Frontal cortex (tissue), 4 donors: ENCODE results near the gene PRDM8. TPM values are rescaled to one million over a fixed set of nuclear protein-coding genes. Genes with fewer than 3 reads are reported as not detected.
"Not testable (repeated sequence)": the region's sequence is repeated elsewhere in the genome, so short reads cannot be mapped to it uniquely, and the experiment has no call there.

ENCODE experiments used
- DNase-seq, 2 donors: peaks; one replicate each; pipeline ENCODE4 v3.0.0; 2012; ENCODE audit warnings: low spot score in 2 of 2
- FAIRE-seq: peaks from 2 replicates; lab custom pipeline; 2012; peaks lifted over from hg19 to GRCh38; lab: Jason Lieb, UNC
- total RNA-seq: library from RNA; depleted of rRNA; stranded (reverse); fragments of >200 nt; gene quantifications from one replicate; pipeline ENCODE4 v1.2.3, GENCODE V29; 2014
- donor health status: control.
- donor health status: control.
- donor health status: control.

The PRDM8 gene
- 26.9 TPM for total RNA-seq

DNA sequence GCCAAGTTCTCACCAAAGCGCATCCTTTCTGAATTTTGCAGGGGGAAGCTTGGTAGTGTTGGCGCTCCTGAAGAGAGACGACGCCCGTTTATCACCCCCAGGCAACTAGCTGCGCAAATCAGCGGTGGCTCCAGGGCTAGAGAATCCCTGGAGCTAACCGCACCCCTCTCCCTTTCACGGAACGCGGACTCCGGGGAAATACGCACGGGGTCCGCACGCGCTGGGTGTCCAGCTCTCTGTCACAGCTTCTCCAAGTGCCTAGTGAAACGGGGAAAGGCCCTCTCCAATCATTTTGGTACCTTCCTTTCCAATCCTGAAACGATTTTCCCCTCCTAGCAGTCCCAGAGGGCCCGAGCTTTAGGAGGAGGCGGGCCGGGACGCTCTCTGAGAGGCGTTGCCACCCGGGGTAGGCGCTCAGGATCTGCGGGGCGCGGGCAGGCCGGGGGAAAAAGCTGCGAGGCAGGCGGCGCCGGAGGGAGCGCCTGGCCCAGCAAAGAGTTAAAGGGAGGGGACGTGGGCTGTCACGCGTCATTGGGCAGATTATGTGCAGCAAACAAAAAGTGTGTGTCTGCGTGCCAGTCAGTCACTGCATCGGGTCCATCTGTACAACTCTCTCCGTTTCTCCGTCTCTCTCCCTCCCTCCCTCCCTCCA is at the start of gene PRDM8:
TSS of gene PRDM8 (plus strand) at position 582 of the 652 bp plus-strand sequence. CDS start 2,578 bp downstream, outside the sequence.
- FAIRE-seq (no peak), DNase-seq (peak; percentile 57 to 80)

DNA sequence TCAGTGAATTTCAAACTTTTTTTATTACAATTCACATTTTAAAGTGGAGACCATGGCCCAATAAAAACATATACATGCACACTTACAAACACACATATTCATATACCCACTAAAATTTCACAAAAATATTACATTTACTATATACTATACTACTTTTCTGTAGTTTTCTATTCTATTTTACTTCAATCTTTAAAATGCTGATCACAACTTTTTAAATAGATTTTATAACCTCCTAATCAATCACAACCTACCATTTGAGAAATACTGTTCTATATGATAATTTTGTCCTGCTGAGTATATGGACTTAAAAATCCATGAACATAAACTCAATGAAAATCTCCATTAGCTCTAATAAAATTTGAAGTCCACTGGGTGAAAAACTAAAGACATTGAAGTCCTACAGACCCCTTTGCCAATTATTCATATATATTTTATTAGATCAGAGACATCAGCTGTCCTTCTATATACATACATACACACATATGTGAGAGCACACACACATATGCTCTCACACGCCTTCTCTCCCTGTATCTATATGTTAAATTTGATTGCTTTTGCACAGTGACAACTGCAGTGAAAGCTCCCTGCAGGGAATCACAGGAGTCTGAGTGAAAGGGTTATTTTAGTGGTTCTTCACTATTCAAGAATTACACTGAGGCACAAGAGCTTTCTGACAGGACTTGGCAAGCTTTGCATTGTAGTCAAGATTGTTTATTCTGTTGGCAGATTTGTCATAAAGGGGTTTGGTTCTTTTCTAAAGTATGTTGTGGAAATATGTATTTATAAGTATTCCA is 46.7 kb upstream of the PRDM8 start:
- DNase-seq, result no peak

DNA sequence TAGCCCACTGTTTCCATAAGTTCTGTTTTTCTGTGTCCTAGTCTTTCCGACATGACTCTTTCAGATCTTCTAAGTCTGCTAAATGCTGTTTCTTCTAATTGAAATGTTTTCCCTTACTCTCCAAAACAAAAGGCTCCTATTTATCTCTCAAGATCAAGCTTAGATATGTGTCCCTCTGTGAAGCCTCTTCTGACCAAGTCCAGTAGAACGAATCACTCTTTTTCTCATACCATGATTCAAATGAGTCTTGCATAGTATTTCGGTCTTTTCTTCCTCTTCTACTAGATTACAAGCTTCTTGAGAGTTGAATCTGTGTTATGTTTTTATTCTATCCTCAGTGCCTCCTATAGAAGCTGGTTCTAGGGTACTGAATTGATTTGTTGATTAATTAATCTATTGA is 45.3 kb upstream of the PRDM8 start:
- no peak for FAIRE-seq
- DNase-seq, result no peak

More for the DNA sequence above, 46.7 kb upstream of the PRDM8 start:
- FAIRE-seq, result no peak

DNA sequence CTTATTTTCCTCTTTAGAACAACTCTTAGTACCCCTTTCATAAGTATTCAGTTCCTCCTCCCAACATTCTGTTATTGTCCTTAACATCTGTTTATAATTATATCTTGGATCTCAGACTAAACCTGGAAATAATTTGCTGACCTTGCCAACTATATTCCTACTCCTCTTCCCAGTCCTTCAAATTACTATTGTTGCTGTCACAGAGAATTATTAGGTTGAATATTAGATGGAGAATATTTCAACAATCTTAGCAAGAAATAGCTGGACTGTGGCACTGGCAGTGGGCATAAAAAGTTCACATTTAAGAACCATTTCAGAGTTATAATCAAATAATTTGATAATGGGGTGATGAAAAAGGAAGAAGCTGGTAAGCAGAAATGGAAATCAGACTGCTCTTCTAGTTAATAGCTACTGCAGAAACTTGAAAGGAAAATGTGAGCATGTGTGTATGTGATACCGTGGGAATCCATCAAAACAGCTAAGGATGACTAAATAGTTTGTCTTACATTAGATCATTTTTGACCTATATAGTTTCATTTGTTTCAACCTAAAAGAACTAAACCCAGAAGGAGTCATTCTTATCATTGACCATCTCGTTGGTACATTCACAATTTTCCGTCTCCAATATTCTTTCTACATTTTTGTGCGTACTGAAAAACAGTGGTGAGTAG is 43.3 kb upstream of the PRDM8 start:
- DNase-seq (no peak), FAIRE-seq (no peak)

DNA sequence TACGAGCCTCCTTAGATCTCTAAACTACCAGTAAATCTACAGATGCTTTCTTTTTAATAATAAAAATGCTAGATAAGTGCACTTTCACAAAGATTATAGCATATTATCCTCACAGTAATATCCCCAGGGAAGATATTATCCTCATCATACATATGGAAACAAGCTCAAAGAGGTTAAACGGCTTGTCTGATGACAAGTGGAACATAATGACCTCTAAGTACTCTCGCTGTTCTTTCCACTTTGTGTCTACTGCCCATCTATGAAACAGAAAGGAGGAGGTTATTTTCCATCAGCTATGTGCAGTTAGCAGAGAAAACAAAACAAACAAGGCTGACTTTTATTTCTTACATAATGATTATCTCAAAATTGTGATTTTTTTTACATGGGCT is 42.8 kb upstream of the PRDM8 start:
- DNase-seq (no peak), FAIRE-seq (no peak)

DNA sequence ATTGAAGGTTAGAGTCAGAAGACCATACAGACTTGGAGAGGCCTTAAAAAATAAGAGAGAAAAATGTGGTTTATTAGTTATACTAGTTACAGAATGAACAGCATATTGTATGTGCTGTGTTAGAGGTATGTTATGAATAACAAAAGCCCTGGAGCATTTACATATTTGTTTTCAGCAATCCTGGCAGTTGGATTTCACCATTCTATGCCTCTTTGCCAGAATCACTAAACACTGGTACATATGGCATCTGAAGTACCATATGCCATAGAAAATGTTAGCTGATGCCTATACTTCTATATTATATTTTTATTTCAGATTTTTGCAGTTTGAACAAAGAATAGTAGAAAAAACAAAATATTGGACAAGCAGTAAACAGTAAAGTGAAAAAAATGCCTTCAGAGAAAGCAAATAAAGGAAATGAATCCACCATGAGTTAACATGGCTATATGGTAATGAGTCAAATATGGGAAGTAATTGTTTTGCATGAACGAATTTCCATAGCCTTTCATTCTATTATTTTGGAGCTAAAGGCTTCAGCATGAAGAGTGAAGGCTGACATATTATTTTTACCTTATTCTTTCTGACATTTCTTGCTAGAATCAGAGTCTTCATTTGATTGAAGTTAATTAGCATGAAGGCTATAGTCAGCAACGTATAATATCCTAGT is 41.9 kb upstream of the PRDM8 start:
- FAIRE-seq (no peak), DNase-seq (no peak)

DNA sequence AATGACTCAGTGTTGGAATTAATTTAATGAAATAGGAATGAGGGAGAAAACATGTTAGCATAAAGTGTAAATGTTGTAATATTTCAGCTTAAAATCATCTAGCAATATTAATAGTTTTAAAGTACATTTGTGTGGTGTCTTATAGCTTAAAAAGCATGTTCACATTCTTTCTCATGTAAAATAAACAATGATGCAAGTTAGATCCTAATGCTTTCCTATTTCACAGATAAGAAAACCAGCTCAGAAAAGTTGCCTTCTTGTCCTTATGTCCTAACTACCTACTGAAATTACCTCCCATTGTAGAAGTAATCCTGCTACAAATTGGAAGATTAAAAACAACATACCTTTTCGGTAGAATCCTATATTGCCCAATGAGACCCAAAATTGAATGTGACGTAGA is 40.9 kb upstream of the PRDM8 start:
- FAIRE-seq (no peak), DNase-seq (no peak)

DNA sequence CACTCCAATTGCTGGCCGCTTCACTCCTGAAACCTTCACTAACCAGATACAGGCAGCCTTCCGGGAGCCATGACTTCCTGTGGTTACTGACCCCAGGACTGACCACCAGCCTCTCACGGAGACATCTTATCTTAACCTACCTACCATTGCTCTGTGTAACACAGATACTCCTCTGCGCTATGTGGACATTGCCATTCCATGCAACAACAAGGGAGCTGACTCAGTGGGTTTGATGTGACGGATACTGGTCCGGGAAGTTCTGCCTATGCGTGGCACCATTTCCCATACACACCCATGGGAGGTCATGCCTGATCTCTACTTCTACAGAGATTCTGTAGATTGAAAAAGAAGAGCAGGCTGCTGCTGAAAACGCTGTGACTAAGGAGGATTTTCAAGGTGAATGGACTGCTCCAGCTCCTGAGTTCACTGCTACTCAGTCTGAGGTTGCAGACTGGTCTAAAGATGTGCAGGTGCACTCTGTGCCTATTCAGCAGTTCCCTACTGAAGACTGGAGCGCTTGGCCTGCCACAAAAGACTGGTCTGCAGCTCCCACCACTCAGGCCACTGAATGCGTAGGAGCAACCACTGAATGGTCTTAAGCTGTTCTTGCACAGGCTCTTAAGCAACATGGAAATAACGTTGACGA is 35.8 kb upstream of the PRDM8 start:
- DNase-seq, result no peak
- FAIRE-seq, result no peak

DNA sequence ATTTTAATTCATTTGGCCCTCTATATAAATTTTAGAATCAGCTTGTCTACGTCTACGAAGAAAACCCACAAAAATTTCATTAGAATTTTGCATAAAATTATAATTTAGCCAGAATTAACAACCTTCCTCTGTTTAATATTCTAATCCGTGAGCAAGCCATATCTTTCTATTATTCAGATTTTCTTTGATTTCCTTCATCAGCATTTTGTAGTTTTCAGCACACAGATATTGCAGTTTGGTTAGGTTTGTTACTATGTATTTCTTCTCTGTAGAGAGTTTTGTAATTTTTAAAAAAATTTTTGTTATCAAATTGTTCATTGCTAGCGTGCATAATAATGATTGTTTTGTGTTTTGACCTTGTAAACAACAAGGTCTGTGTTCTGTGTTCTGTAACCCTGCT is 34.9 kb upstream of the PRDM8 start:
- no peak for DNase-seq
- FAIRE-seq, result no peak

DNA sequence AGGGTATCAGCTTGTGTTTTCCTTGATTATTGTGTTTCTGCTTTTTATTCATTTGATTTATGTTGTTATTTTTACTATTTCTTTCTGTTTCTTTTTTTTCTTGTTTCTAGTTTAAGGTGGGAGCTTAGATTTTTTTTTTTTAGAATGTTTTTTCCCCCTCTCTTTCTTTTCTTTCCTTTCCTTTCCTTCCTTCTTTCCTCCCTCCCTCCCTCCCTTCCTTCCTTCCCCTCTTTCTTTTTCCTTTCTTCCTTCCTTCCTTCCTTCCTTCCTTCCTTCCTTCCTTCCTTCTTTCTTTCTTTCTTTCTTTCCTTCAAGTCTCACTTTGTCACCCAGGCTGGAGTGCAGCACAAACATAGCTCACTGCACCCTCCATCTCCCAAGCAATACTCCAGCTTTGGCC is 31.4 kb upstream of the PRDM8 start:
- DNase-seq (no peak), FAIRE-seq (no peak)

DNA sequence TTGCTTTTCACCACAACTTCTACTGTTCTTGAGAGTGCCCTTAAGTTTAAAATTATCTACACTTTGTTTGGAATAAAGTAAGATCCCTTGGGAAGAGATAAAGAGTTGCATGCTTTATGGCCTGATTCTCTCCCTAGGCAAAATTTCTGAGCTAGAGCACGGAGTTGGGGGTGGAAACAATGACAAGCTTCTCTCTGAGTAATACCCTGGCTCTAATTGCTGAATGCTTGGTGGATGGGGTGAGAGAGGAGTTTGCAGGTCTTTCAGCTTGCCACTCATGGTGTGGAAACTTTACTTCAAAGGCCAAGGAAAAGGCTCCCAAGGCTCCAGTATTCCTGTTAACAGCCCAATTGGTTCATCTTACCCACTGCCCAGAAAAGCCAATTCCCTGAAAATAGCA is 26.1 kb upstream of the PRDM8 start:
- DNase-seq (no peak), FAIRE-seq (no peak)

DNA sequence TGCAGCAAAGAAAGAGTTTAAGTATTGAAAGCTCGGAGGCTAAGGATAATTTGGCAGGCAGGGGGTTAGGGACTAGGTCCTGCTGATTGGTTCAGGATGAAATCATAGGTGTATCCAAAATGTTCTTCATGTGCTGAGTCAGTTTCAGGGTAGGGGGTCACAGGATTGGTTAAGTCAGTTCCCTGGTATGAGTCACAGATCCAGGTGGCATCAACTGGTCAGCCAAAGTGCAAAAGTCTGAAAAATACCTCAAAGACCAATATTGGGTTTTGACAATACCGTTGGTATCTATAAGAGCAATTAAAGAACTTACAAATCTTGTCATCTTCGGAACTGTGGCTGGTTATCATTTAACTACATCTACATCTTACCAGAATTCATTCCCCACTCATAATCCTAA is 25.6 kb upstream of the PRDM8 start:
- DNase-seq (no peak), FAIRE-seq (no peak)

DNA sequence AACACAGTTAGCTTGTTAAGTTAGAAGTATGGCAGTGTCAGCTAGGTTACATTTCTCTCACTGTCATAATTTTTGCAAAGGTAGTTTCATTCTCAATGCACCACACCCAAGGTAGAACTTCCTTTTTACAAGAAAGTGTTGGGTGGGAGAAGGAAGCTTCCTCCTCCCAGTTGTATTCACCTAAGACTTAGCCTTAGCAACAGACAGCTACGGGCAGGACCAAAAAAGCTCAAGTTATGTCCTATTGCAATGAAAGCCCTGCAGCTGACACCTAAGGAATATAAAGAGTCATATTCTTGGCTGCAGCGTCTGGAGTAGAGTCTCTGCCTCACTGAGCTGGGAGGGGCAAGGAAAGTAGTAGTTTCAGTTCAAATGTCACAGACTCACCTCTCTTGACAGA is 25.1 kb upstream of the PRDM8 start:
- FAIRE-seq (no peak), DNase-seq (no peak)

DNA sequence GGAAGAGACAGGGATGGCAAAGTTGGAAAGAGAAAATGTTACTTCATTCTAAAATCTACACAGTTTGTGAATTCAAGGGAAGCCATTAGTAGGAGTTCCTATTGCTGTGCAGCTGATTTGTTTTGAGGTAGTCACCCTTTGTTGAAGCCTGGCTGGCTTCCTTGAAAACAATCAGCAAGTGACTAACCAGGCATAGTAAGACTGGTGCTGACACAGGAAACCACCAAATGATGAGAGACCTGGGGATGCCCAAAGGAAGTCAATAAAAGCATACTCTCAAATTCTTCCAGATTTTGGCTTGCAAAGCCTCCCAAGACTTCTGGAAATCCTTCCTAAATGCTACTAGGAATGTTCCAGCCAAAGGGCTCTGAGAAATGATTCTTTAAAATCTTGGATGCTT is 23.9 kb upstream of the PRDM8 start:
- no peak for DNase-seq
- no peak for FAIRE-seq

DNA sequence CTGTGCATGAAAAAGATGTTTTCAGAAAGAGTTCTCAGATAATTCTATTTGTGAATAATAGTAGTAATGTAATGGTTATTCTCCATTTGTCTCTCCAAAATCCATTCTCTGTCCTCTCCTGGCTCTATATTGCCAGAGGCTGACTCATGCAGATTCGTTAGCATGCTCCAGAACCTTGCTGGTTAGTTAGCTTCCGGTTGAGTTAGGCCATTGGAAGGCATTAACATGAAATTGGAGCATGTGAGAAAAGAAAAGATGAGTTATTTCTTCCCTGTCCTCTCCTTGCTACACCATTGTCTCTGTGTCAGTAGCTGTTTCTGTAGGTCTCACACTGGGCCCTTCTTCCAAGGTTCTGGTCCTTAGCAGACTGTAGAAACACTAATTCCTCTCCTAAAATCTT is 23.5 kb upstream of the PRDM8 start:
- FAIRE-seq (no peak), DNase-seq (no peak)

DNA sequence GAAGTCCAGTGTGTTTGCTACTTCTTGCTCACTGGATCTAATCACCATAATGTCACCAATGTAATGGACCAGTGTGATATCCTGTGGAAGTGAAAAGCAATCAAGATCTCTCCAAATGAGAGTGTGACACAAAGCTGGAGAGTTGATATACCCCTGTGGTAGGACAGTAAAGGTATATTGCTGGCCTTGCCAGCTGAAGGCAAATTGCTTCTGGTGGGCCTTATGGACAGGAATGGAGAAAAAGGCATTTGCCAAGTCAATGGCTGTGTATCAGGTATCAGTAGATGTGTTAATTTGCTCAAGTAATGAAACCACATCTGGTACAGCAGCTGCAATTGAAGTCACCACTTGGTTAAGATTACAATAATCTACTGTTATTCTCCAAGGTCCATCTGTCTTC is 19.5 kb upstream of the PRDM8 start:
- not testable (repeated sequence) for DNase-seq, FAIRE-seq

DNA sequence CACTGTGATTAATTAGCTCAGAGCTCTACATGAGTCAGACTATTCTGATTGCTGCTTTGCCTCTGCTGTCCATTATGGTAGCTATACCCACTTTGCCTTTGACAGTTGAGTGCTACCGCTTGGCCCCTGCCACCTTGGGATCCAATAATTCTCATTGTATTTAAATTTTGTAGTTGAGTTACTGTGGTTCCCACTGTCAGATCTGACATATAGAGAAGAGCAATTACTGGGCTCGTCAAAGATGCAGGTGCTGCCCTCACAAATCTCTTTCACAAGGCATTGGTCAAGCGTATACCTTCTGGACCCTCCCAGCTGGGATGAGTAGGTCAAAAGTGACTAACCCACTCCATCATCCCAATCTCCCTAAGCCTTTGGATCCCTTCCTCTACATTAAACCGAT is 18.3 kb upstream of the PRDM8 start:
- FAIRE-seq (no peak), DNase-seq (no peak)

DNA sequence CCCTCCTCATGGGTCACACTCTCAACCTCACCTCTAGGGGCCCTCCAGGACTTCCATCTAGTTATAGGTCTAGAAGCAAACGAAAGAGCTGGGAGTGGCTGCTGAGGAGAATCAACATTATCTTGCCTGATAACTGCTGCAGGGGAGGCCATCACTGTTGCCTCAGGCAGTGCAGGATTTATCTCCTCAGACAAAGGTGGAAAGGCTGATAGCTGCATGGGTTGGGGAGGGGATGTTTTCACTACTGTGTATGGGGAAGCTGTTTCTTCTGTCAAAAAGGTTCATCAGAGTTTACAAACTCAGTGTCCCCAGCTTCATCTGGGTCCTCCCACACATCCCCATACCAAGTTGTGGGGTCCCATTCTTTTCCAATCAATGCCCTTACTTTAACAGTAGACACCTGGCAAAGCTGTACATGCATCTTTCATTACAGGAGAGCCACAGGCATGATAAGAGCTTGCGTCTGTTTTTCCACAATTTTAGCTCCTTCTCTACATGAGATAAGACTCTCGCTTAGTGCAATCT is 17.6 kb upstream of the PRDM8 start:
- DNase-seq (no peak), FAIRE-seq (no peak)

DNA sequence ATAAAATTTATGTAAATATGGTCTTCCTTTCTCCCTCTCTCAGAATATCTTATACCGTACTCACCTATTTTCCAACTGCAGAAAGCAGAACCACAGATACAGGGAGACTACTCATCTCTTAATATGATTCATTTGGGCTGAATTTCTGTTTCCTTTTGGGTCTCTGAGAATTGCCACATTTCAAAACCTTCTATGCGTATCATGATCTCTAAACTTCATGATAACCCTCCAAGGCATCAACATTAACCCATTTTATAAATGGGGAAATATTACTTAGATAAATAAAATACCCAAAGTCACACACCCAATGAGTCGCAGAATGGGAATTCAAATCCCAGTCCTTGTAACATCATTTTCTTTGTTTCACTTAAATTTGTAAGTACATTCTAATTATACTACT is 16.6 kb upstream of the PRDM8 start:
- FAIRE-seq (no peak), DNase-seq (no peak)
